ENCODE measurements around the gene KSR2. TPM values are rescaled to one million over a fixed set of nuclear protein-coding genes. Genes with fewer than 3 reads are reported as not detected.
A peak's percentile ranks its signal among the peaks of the same experiment; 100 is the strongest.

KSR2 gene
- total and polyA plus RNA-seq, 7 donors, result under 0.01 to 0.04 (median 0.02) TPM; not detected in 2

GRCh38 chr12:117789195-117789912, 179.4 kb downstream of the KSR2 start:
- Histone ChIP-seq H3K27me3 (ENCODE audit: insufficient read depth in 3 of 3, low read length in 2 of 3) (no peaks in the 10 kb centered on the region), H3K36me3 (ENCODE audit: insufficient read depth in 1 of 2, low read depth in 1 of 2) (no peaks in the 10 kb centered on the region), H3K4me3 (no peak overlapping the region), H3K9me3 (no peaks in the 10 kb centered on the region), H3K27ac (no peak overlapping the region), H3K4me1 (no peaks in the 10 kb centered on the region)
- intact Hi-C loops (cut with DNase I), result no loop called here
- 29 to 37% (median 37%) methylated on average over 7 of the region's 7 CpGs for WGBS, 3 donors
- no peak for TF ChIP-seq CTCF (IDR thresholded peaks at IDR 0.05)
- ATAC-seq, result no peak
- DNase-seq, result no peak

GRCh38 chr12:117778656-117779055, 190.1 kb downstream of the KSR2 start:
- ATAC-seq (peak in 2 of 4 donors; percentile 56 to 69), DNase-seq (no peak)
- Histone ChIP-seq H3K9me3 (no peaks in the 10 kb centered on the region), H3K27ac (no peak overlapping the region), H3K36me3 (ENCODE audit: insufficient read depth in 1 of 2, low read depth in 1 of 2) (no peaks in the 10 kb centered on the region), H3K4me1 (no peaks in the 10 kb centered on the region), H3K27me3 (ENCODE audit: insufficient read depth in 3 of 3, low read length in 2 of 3) (no peaks in the 10 kb centered on the region), H3K4me3 (no peak overlapping the region)
- TF ChIP-seq CTCF (IDR thresholded peaks at IDR 0.05), result no peak
- intact Hi-C loops (cut with DNase I), result no loop called here
- 42 to 60% (median 42%) methylated on average over 5 of the region's 5 CpGs for WGBS, 3 donors

- ATAC-seq, result no peak
- H3K4me3 ChIP-seq, result no peak overlapping the region
- no peaks in the 10 kb centered on the region for H3K36me3 ChIP-seq (ENCODE audit: insufficient read depth in 1 of 2, low read depth in 1 of 2)
- TF ChIP-seq CTCF (IDR thresholded peaks at IDR 0.05), result no peak
- WGBS, 3 donors, result 40 to 50% (median 41%) methylated on average over 5 of the region's 5 CpGs
- no peak for DNase-seq
- H3K9me3 ChIP-seq, result no peaks in the 10 kb centered on the region
- peaks cover 0 to 3% (median under 1%) of the 10 kb centered on the region in 3 donors for H3K27me3 ChIP-seq (ENCODE audit: insufficient read depth in 3 of 3, low read length in 2 of 3)
- no peak overlapping the region for H3K27ac ChIP-seq
- intact Hi-C loops (cut with DNase I), result no loop called here
- no peaks in the 10 kb centered on the region for H3K4me1 ChIP-seq
These were observed 193.6 kb downstream of the KSR2 start for GRCh38 chr12:117774941-117775775.

GRCh38 chr12:117768860-117769259, 199.9 kb downstream of the KSR2 start:
- Histone ChIP-seq H3K36me3 (ENCODE audit: insufficient read depth in 1 of 2, low read depth in 1 of 2) (no peaks in the 10 kb centered on the region), H3K27ac (no peak overlapping the region), H3K9me3 (no peaks in the 10 kb centered on the region), H3K27me3 (ENCODE audit: insufficient read depth in 3 of 3, low read length in 2 of 3) (peaks cover 0 to 7% (median 3%) of the 10 kb centered on the region in 3 donors), H3K4me3 (no peak overlapping the region), H3K4me1 (no peaks in the 10 kb centered on the region)
- DNase-seq (no peak), ATAC-seq (no peak)
- intact Hi-C loops (cut with DNase I), result no loop called here
- 53 to 65% (median 64%) methylated on average over 3 of the region's 3 CpGs for WGBS, 3 donors
- no peak for TF ChIP-seq CTCF (IDR thresholded peaks at IDR 0.05)

All from psoas muscle (tissue), 8 donors.